Central memory CD8-positive, alpha-beta T cell (primary cell): ENCODE results near the gene GCC1.

ENCODE experiments used
- ATAC-seq: fragments of 150-1000 bp; cut with Tn5 transposase; replicated peaks from 2 replicates; pipeline ENCODE4 v1.10.0; 2022; ENCODE audit warnings: mild to moderate bottlenecking, moderate FRiP score, moderate number of reproducible peaks; ENCODE audit not compliant: poor library complexity, severe bottlenecking; ENCODE audit errors: extremely low read depth
- DNase-seq, 2 donors: peaks; one replicate each; pipeline ENCODE4 v3.0.0; 2021; ENCODE audit warnings: low spot score in 2 of 2
- H3K27ac Mint-ChIP-seq: one replicate; pipeline ENCODE4 v1.8.0; 2022; ENCODE audit warnings: low read depth, mild to moderate bottlenecking, moderate library complexity, mixed read lengths
- H3K27me3 Mint-ChIP-seq: one replicate; pipeline ENCODE4 v1.8.0; 2022; ENCODE audit warnings: mixed read lengths
- H3K36me3 Mint-ChIP-seq: one replicate; pipeline ENCODE4 v1.8.0; 2022; ENCODE audit warnings: mild to moderate bottlenecking, moderate library complexity, mixed read lengths; ENCODE audit not compliant: insufficient read depth
- H3K4me1 Mint-ChIP-seq: one replicate; pipeline ENCODE4 v1.8.0; 2022; ENCODE audit warnings: mixed read lengths
- H3K4me3 Mint-ChIP-seq: one replicate; pipeline ENCODE4 v1.8.0; 2022; ENCODE audit warnings: mild to moderate bottlenecking, moderate library complexity, mixed read lengths
- H3K9me3 Mint-ChIP-seq: one replicate; pipeline ENCODE4 v1.8.0; 2022; ENCODE audit warnings: mixed read lengths

The GCC1 gene, protein sequence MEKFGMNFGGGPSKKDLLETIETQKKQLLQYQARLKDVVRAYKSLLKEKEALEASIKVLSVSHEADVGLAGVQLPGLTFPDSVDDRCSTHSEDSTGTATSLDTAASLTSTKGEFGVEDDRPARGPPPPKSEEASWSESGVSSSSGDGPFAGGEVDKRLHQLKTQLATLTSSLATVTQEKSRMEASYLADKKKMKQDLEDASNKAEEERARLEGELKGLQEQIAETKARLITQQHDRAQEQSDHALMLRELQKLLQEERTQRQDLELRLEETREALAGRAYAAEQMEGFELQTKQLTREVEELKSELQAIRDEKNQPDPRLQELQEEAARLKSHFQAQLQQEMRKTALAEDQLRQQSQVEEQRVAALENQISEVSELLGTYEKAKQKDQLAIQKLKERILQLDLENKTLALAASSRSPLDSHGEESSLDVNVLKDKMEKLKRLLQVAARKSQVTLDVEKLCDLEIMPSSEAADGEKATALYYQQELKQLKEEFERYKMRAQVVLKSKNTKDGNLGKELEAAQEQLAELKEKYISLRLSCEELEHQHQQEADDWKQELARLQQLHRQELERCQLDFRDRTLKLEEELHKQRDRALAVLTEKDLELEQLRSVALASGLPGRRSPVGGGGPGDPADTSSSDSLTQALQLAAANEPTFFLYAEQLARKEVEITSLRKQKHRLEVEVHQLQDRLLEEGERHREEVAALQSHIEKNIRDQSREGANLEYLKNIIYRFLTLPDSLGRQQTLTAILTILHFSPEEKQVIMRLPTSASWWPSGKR

GRCh38 chr7:127585044-127585953, at the start of gene GCC1:
TSS of gene GCC1 (minus strand) at chr7:127585596. CDS start at chr7:127585182, 414 bp downstream.
- no peaks in the 10 kb centered on the region for H3K9me3 Mint-ChIP-seq
- peaks cover 18% of the 10 kb centered on the region for H3K36me3 Mint-ChIP-seq
- H3K27me3 Mint-ChIP-seq: no peaks in the 10 kb centered on the region
- DNase-seq (peak; percentile 88 to 98), ATAC-seq (peak; percentile 65)
- peaks cover 58% of the 10 kb centered on the region for H3K4me1 Mint-ChIP-seq
- peak within 1 kb of the TSS; percentile 94 for H3K4me3 Mint-ChIP-seq
- peak within 1 kb of the TSS; percentile 93 for H3K27ac Mint-ChIP-seq

- Mint-ChIP-seq H3K4me3 (no peak overlapping the region), H3K9me3 (no peaks in the 10 kb centered on the region), H3K36me3 (no peaks in the 10 kb centered on the region), H3K27me3 (peaks cover 52% of the 10 kb centered on the region), H3K27ac (no peak overlapping the region), H3K4me1 (no peaks in the 10 kb centered on the region)
- no peak for DNase-seq
- no peak for ATAC-seq
Observed at GRCh38 chr7:127632276-127632910, 47.0 kb upstream of the GCC1 start.

DNA sequence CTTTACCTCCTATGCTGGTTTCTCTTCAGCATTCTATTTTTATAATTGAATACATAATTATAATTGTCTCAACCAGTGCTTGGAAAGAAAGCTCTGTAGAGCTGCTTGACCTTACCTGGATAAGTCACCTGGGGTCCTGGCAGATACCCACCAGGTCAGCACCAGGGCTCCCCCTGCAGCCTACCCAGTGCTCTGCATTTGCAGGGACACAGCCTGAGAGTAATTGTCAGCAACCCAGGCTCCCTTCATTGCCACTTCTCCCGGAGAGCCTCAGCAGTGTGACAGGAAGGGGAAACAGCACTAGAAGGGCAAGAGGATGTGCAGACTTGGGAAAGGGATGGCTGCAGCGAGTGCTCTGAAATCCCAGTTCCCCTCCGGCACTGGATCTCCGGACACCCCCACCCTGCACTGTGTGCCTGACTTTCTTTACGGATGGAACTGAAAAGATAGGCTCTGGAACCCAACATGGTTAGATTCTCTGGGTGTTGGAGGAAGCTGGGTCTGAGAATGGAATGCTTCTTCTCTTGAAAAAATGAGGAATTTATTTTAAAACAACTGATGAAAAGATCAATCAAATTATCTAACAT, 44.0 kb upstream of the GCC1 start:
- no peak for ATAC-seq
- DNase-seq: no peak

GRCh38 chr7:127628445-127628844, 43.0 kb upstream of the GCC1 start:
- Mint-ChIP-seq H3K27ac (no peak overlapping the region), H3K9me3 (no peaks in the 10 kb centered on the region), H3K27me3 (peaks cover 29% of the 10 kb centered on the region), H3K4me1 (no peaks in the 10 kb centered on the region), H3K36me3 (no peaks in the 10 kb centered on the region), H3K4me3 (no peak overlapping the region)
- DNase-seq (no peak), ATAC-seq (no peak)

More for the DNA sequence above, 44.0 kb upstream of the GCC1 start:
- Mint-ChIP-seq H3K27ac (no peak overlapping the region), H3K4me3 (no peak overlapping the region), H3K36me3 (no peaks in the 10 kb centered on the region), H3K9me3 (no peaks in the 10 kb centered on the region), H3K27me3 (peaks cover 30% of the 10 kb centered on the region), H3K4me1 (no peaks in the 10 kb centered on the region)

GRCh38 chr7:127625331-127625730, 39.9 kb upstream of the GCC1 start:
- no peaks in the 10 kb centered on the region for H3K9me3 Mint-ChIP-seq
- H3K4me3 Mint-ChIP-seq: no peak overlapping the region
- DNase-seq (no peak), ATAC-seq (no peak)
- peaks cover 45% of the 10 kb centered on the region for H3K27me3 Mint-ChIP-seq
- peaks cover 13% of the 10 kb centered on the region for H3K4me1 Mint-ChIP-seq
- no peak overlapping the region for H3K27ac Mint-ChIP-seq
- no peaks in the 10 kb centered on the region for H3K36me3 Mint-ChIP-seq

DNA sequence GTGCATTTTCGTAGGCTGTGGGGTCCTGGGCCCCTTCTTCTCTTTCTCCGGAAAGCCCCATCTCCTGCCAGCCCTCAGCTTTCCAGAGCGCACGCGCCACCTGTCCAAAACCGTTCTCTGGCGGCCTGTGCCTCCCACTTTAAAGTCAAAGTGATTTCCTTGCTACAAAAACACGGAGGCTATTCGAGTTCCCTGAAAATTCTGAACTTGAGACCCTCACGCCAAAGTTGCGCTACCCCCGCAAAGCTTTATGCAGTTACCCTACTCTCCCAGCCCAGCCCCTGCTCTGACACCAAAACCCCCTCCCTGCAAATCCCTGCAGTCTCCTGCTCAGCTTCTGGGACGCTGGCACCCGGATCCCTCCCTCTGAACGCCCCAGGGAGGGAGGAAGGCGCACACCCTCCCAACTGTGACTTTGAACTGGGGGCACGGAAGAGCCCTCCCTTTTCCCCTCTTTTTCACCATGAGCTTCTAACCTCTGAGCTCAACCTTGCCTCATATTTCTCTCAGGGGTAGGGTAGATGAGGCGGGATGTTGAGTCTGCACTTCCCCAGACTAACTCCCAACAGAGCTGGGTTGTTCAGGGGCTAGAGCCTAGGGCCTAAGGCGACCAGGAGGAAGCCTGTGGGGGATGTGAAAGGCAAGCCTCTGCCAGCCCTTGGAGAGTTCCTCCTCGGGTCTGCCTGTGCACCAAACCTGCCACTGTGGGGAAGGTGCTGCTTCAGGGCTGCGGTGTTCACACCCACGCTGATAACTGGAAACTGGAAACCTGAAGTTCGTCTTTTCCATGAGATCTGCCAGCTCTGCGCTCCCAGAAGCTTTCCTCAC, 35.2 kb upstream of the GCC1 start:
- no peaks in the 10 kb centered on the region for H3K36me3 Mint-ChIP-seq
- peaks cover 14% of the 10 kb centered on the region for H3K4me1 Mint-ChIP-seq
- ATAC-seq (peak; percentile 43), DNase-seq (no peak)
- no peak overlapping the region for H3K27ac Mint-ChIP-seq
- H3K27me3 Mint-ChIP-seq: peaks cover 92% of the 10 kb centered on the region
- H3K4me3 Mint-ChIP-seq: no peak overlapping the region
- H3K9me3 Mint-ChIP-seq: no peaks in the 10 kb centered on the region

GRCh38 chr7:127619681-127620405, 34.4 kb upstream of the GCC1 start:
- Mint-ChIP-seq H3K36me3 (no peaks in the 10 kb centered on the region), H3K4me3 (no peak overlapping the region), H3K9me3 (no peaks in the 10 kb centered on the region), H3K27me3 (peaks cover 92% of the 10 kb centered on the region), H3K4me1 (peaks cover 14% of the 10 kb centered on the region), H3K27ac (no peak overlapping the region)
- ATAC-seq (no peak), DNase-seq (no peak)

GRCh38 chr7:127618775-127619174, 33.4 kb upstream of the GCC1 start:
- Mint-ChIP-seq H3K27me3 (peaks cover 92% of the 10 kb centered on the region), H3K9me3 (no peaks in the 10 kb centered on the region), H3K4me1 (peaks cover 14% of the 10 kb centered on the region), H3K27ac (no peak overlapping the region), H3K36me3 (no peaks in the 10 kb centered on the region), H3K4me3 (no peak overlapping the region)
- DNase-seq: no peak
- no peak for ATAC-seq

GRCh38 chr7:127618042-127618441, 32.6 kb upstream of the GCC1 start, which contains the start of gene PAX4:
TSS of gene PAX4 (minus strand) at chr7:127618142. CDS start at chr7:127615928, 2,214 bp downstream.
- no peak for ATAC-seq
- Mint-ChIP-seq H3K27ac (no peak within 1 kb of the TSS), H3K9me3 (no peaks in the 10 kb centered on the region), H3K36me3 (no peaks in the 10 kb centered on the region), H3K27me3 (peaks cover 93% of the 10 kb centered on the region), H3K4me3 (no peak within 1 kb of the TSS), H3K4me1 (peaks cover 14% of the 10 kb centered on the region)
- DNase-seq: no peak

DNA sequence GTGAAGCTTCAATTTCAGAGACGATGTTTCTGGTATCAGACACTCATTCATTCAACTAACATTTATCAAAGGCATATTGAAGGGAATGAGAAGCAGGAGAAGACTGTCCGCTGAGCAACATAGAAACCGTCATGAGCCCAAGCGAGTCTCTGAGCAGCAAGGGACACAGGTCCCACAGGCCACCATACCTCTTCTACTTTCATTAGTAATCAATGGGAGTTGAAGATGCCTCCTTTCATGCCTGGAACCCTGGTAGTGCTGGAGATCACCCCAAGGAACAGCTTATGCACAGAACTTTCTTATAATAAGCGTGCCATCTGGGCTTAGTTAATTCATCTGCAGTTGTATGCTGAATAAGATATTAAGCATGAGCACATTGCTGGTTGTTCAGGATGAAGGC, 31.3 kb upstream of the GCC1 start:
- H3K27me3 Mint-ChIP-seq: peaks cover 93% of the 10 kb centered on the region
- no peaks in the 10 kb centered on the region for H3K9me3 Mint-ChIP-seq
- no peak overlapping the region for H3K27ac Mint-ChIP-seq
- H3K36me3 Mint-ChIP-seq: no peaks in the 10 kb centered on the region
- peaks cover 14% of the 10 kb centered on the region for H3K4me1 Mint-ChIP-seq
- no peak for DNase-seq
- no peak overlapping the region for H3K4me3 Mint-ChIP-seq
- ATAC-seq: no peak
